HG02798 (cell line): ENCODE data around the gene ZNF423.
"Not testable (repeated sequence)": the region's sequence is repeated elsewhere in the genome, so short reads cannot be mapped to it uniquely, and the experiment has no call there.

Source experiments
- ATAC-seq: cut with Tn5 transposase; IDR thresholded peaks from one replicate; pipeline ENCODE4 v1.9.1; 2021; ENCODE audit warnings: mild to moderate bottlenecking; ENCODE audit not compliant: unreplicated experiment, poor library complexity

Gene ZNF423

DNA sequence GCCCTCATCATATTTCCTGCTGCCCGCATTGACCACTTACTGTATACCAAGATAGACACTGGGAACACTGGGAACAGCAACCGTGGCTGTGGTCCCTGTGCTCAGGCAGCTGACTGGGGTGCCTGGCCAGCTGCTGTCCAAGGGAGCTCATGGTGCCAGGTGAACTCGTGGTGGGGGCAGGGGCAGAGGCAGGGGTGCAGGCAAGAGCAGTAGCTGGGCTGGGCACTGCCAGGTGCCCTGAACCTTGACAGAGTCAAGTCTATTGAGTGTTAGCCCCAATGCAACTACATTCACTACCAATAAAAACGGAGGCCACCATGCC, 279.8 kb downstream of the ZNF423 start:
- no peak for ATAC-seq

DNA sequence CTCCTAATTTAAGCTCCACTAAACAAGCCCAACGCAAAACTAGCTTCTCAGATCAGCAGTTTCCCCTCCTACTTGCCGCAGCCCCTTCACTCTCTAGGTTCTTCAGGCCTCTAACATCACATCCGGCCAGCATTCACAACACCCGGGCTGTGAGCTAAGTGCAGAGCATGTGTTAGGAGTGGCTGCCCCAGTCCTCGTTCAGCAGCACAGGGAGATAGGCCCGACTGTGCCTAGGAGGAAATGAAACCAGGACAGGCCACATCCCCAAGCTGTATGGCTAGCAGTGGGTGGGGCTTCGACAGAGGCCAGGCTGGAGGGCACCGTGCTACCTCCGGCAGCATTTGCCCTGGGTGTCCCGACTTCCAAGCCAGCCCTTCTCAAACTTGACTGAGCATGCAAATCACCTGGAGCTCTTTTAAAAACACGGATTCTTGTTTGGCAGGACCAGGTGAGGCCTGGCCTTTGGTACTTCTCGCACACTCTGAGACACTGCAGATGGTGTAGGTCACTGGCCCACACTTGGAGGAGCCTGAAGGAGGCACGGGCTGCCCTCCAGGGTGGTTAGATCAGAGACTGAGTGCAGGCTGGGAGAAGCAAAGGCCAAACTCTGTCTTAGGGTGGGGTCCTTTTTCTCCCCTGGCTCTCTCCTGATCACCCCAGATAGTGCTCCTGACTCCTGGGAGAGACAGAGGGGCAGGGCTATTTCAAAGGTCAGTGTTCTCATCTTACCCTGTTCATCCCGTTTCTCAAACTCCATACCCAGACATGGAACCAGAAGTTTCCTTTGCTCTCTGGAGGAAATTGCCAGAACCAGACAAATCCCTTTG, 280.4 kb downstream of the ZNF423 start:
- peak; percentile 93 for ATAC-seq

DNA sequence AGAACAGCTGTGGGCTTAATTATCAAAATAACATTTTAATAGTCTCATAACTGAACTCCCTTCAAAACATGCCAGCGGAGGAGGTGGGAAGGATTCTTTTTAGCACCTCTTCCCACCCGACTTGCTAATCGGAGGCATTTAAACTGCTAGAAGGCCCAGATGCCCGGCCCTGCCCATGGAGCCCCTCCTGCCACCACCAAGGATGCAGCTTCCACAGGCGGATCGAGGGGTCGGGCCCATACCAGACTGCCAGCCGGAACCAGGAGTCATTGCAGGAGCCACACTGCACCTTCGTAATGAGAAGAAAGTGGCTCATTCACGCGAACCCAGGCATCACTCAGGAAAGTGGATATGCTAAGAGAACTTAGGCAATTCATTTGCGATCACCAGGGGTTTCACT, 281.1 kb downstream of the ZNF423 start:
- ATAC-seq, result no peak

DNA sequence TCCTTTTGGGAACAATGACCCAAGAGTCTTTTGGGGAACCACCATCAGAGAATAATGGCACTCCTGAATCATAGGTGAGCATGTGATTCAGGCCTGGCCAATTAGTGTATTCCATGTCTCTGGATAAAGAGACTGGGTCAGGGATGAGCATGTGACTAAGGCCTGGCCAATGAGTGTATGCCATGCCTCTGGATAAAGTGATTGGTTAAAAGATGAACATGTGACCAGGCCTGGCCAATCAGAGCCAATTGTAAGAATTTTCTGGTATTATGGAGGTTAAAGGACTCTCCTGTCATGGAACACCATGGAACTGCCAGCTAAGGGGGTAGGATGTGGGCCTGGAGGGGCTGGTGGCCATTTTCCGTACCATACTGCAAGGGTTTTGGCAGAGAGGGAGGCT, 288.0 kb downstream of the ZNF423 start:
- no peak for ATAC-seq

DNA sequence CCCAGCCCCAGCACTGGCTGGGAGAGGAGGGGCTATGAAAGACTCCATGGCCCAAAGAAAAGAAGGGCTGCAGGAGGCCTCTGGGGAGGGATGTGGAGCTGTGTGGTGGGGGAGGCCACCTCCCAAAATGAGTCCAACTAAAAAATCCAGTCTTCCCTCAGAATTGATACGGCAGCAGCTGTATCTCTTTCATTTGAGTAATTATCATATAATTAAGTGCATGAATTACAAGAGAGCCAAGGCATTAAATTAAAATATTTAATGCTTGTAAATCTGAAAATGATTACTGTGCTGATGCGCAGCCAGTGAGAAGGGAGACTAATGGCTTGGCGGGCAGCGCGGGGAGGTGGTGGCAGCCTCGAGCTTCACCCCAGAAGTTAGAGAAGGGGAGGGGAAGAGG, 289.5 kb downstream of the ZNF423 start:
- ATAC-seq, result no peak

DNA sequence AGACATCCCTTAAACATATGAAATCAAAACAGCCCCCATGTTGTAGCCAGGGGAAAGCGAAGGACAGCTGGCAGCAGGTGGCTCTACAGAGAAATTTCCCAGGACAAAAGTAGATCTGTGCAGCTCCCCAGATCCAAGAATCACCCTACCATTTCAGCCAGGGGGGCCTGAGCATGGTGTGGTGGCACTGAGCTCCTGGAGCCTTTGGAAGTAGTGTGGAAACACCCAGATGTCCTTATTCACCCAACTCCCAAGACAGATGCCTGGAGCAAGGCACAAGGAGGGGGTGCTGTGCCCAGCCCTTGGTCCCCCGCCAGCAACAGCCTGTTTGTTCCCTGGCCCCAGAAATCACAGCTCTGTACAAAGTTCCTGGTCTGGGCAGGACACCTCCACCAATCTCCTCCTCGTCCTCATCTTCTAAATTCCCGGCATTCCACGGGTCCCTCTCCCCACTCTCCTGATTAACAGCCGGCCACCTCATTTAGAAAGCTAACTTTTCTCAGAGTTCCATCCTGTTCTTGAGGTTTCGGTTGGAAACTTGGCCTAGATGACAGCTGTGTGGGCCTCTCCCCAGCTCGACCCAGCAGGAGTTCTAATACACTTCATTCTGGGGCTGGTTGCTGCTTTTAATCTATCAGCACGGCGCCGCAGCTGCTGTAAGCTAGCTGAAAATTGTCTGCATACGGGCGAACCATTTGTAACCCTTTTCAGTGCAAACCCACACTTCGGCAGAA, 291.2 kb downstream of the ZNF423 start:
- no peak for ATAC-seq

DNA sequence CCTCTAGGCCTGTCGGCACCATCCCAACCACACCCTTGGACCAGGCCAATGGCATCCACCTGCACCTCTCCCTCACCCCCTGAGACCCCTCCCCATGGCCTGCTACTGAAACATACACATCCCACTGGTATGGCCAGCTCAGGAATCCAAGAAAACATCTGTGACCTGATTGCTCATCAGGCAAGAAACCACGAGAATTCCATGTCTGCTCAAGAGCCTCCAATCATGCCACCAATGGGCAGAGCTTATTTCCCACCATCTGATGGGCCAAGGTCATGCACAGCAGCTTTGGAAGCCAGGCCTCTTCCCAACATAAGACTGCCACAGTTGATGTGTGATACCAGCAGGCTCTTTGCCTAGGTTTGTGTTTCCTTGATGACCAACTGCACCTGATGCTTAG, 292.2 kb downstream of the ZNF423 start:
- ATAC-seq, result no peak

DNA sequence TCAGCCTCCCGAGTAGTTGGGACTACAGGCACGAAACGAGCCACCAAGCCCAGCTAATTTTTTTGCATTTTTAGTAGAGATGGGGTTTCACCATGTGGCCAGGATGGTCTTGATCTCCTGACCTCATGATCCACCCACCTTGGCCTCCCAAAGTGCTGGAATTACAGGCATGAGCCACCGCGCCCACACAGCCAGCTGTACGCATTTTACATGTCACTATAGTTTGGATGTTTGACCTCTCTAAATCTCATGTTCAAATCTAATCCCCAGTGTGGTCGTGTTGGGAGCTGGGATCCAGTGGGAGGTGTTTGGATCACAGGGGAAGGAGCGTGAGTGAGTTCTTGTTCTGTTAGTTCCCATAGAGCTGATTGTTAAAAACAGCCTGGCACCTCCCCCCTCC, 293.0 kb downstream of the ZNF423 start:
- not testable (repeated sequence) for ATAC-seq

DNA sequence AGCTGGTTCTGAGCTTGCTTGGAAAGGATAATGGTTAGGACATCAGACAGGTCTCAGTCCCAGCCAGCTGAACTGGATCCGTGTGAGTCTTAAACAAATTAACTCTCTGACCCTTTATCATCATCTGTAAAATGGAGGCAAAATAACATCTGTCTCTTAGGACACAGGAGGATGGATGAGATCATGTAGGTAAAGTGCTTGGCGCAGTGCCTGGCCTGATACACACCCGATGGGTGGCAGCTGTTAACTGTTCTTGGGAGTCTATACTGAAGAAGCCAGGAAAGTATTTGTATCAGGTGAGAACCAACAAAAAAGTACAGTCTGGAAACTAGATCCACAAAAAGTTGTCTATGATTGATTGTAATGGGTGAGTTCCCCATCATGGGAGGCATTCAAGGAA, 293.7 kb downstream of the ZNF423 start:
- ATAC-seq, result no peak

DNA sequence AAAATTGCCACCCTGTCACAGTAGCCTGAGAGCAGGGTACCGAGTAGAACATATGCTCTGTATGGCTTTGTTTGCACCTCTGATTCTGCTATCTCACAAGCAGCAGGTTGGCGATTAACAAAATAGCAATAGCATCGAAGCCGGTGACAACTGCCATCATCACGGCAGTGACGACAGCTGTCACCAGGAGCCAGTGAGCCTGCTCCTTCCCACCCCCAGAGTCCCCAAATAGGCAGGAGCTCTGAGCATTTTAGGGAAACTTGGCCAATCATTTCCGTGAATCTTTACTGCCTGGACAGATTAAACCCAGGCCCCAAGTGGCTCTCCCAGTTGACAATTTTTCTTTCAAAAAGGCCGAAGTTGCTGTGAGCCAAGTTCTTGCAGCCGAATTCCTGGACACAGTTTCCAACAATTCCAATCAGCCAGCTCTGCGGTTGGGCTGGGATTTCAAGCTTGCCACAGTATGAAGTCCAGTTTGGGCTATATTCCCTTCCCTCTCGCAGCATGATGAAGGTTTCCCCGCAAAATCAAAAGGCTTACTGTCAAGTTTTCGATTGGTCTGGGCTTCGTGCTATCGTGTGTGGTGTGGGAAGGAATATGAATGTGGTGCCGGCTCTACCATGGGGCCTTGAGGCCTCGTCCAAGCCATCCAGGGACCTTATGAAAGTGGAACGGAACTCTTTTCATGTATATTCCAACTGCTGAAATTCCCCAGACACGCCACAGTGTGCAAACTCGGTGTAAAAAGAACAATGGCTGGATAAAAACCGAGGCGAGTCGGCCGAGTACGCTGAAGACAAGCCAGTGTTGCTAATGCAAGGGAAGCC, 295.7 kb downstream of the ZNF423 start:
- no peak for ATAC-seq

DNA sequence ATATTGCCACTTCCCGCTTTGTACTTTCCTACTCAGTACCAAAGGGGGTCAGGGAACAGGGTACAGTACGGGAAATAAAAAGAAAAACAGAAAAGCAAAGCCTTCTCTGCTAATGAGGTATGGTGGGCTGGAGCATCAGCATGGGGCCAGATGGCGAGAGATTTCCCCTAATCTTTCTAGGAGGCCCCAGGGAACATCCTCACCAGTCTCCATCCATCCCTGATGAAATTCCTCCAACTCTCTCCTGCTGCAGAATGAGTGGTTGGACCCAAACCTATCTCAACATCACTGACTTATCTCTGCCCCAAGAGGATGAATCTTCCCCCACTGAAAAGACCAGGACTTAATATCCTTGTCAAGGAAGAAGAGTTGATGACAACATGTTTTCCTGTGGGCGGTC, 296.7 kb downstream of the ZNF423 start:
- no peak for ATAC-seq

DNA sequence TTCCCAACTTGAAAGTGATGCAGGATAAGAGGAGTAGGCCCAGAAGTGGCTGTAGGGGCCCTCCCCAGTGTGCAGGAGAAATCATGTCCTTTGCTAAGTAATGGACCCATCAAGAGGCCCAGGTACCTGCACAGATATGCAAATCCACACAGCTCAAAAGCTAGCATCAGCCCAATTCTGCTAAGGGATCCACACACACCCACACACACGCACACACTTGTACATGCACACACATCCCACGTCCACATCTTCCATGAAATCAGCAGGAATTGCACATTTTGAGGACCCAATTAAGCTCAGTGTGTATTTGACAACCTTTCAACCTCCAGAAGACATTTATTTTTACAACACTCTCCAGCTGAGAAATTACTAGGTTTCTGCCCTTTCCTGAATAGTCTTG, 297.5 kb downstream of the ZNF423 start:
- ATAC-seq, result no peak

DNA sequence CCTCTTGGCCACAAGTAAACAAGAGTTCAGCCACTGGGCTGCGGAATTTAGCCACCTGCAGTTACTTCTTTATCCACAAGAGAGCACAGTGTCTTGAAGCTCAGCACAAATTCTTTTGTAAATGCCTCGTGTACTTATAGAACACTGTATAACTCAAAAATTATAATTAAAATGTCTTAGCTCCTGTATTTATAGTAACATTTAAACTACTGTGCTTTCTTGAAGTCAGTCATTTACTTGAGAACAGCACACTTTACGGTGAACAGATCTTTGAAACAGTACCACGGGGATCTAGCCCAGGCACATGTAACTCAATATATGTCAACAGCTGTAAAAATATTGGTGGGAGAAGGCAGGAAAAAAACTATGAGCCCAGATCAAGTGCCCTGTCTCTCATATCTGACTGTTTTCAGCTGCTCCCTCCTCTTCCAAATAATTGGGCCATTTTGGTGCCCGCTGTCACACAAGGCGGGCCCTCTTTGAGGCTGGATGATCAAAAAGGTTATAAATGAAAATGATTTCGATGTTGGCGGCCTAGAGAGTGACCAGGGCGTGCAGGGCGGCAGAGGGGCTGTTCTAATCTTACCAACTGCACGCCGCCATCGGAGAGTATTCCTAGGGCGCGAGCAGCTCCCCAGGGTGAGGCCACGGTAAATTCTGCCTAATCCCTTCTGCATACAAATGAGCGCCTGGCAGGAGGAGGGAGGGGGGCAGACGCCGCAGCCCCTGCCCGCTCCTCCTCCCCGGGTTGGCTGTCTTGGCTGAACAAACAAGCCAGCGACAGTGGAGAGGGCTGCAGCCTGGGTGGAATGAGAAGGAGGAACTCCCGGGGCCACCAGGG, 299.1 kb downstream of the ZNF423 start:
- no peak for ATAC-seq

DNA sequence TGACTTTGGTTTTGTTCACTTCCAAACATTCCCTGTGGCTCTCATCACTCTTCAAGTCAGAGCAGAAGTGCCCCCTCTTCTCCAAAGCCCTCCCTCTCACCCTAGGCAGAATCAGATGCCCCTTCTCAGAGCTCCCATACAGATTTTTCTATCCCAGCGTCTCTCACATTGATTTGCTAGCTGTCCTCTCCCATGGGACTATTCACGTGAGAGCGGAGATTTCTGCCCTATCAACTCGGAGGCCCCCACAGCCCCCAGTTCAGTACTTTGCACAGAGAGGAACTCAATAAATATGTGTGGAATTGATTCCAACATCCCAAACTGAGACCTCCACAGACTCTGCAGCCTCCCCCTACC, 299.7 kb downstream of the ZNF423 start:
- ATAC-seq, result no peak

DNA sequence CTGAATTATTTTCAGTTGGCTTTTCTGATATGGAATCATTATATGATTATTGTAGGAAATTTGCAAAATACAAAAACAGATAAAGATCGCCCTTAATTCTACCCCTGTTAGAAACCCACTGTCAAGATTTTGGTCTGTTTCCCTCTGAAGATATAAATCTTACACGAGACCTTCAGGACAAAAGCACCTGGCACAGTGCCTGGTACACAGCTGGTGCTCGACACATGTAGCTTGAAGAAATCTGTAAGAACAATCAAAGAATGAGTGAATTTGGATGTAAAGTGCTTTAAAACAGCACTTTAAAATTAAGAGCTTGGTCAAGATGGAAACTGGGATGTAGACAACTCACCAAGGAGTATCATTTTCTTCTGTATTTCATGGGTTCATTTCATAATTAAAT, 301.2 kb downstream of the ZNF423 start:
- ATAC-seq, result no peak

DNA sequence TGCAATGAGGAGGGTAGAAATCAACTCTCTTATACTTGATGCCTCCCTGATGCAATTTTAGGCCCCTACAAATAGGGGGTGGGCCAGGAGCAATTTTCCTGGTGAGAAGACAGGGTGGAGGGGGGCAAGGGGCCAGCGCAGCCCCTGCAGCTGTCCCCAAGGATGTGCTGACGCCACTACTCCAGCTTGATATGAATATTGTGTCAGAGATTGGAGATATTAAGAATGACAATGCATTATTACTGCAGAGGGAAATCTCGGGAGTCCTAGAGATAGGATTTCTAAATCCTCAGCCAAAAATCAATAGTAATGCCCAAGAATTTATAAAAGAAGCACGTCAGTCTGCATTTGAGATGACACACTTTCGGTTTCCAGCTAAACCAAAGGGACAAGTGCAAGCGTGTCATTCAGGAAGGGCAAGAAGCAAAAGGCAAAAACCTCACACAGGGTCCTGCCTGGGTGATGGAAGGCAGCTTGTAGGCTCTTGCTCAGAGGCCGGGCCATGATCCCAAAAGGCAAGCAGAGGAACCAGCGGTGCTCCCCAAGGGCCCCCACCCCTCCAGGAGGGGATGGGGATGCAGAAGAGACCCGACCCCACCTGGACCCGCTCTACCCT, 303.5 kb downstream of the ZNF423 start:
- no peak for ATAC-seq

DNA sequence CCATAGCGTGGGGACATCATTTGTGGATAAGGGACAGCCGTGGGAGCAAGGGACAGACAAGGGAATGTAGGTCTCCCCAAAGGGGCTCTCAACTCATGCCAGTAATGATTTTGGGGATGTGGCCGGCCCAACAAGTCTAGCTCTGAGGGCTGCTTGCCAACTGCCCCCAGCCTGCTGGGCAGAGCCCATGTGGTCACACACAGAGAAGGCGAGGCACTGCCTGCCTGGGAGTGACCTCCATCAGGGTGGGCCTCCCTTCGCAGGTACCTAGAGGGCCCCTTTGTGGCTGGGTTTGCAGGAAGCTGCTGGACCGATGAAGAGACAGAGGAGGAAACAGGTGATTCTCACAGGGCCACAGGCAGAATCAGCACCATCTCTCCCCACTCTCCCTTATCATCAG, 305.2 kb downstream of the ZNF423 start:
- ATAC-seq, result no peak

DNA sequence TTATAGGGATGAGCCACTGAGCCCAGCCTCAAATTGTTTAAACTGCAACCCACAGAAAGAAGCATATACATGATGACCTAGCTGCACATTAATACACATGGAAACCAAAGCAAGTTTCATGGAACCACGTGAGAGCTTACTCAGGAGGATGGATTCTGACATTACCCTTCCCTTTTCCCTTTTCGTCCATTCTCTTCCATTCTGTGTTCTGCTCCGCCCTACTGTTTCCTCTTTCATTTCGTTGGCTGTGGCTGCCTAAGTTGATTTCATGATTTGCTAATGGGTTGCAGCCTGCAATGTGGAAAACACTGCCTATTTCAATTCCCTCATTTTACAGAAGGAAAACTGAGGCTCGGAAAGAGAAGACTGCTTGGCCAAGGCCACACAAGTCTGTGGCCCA, 305.8 kb downstream of the ZNF423 start:
- ATAC-seq, result no peak

DNA sequence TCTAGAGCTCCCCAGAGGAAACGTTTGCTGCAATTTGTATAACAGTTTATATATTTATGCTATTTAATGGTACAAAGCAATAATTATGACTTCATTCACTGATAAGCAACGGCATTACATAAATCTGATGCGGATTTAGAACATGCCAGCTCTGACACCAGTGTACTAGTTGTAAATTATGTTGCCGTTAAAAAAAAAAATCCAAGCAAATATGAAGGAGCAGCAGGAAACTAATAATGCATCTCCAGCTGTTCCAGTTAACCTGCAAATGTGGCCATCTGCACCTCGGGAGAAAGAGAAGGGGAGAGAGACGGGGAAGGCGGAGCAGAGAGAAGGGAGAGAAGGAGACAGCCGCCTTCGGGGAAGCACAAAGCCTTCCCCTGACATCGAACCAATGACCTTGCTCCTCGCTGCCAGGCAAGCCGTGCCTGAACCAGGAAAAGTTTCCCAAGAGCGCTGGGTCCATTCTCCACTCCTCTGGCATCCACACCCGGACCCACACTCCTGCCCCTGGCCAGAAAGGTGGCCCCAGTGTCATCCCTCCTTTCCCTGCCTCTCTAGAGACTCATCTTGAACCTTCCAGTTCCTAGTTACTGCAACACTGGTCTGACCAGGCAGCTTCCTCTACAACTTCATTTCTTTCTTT, 307.5 kb downstream of the ZNF423 start:
- no peak for ATAC-seq
